SK-N-MC (cell line): Measurements from ENCODE around the gene NQO2.

Experiments
- EZH2 ChIP-seq: fragments of 200-600 bp; sonication (generic); IDR thresholded peaks from one replicate; pipeline ENCODE4 v1.6.1; 2017; ENCODE audit warnings: antibody characterized with exemption
- POLR2AphosphoS5 ChIP-seq: IDR thresholded peaks from 2 replicates; pipeline ENCODE4 v1.6.1; 2012; ENCODE audit warnings: mild to moderate bottlenecking, low read depth, low read length, borderline replicate concordance

- no peak; the same call in 1 of the 2 replicates for TF ChIP-seq POLR2AphosphoS5
- TF ChIP-seq EZH2 = no peak
Observed at GRCh38 chr6:3001773-3002293, 2.1 kb downstream of the NQO2 start.
